Esophagus muscularis mucosa (tissue), 4 donors: ENCODE measurements around the gene MXI1. TPM values are rescaled to one million over a fixed set of nuclear protein-coding genes. Genes with fewer than 3 reads are reported as not detected.
A peak's percentile ranks its signal among the peaks of the same experiment; 100 is the strongest.

Experiments
- DNase-seq: peaks from one replicate; pipeline ENCODE4 v3.0.0-alpha.2; 2017; ENCODE audit errors: extremely low spot score
- H3K27ac ChIP-seq, 4 donors: fragments of 200-600 bp; sonication (generic); replicated peaks in 1 of 4; 1 replicate in 3 of 4; 2 replicates in 1 of 4; pipeline ENCODE4 v1.5.1; 2016 to 2019; ENCODE audit warnings: mild to moderate bottlenecking in 1 of 4
- H3K27me3 ChIP-seq, 4 donors: fragments of 200-600 bp; sonication (generic); one replicate each; pipeline versions ENCODE4 v1.5.1 to v1.6.0; 2016 to 2019
- H3K36me3 ChIP-seq, 4 donors: fragments of 200-600 bp; sonication (generic); one replicate each; pipeline ENCODE4 v1.5.1; 2016 to 2019
- H3K4me1 ChIP-seq, 4 donors: fragments of 200-600 bp; sonication (generic); one replicate each; pipeline ENCODE4 v1.5.1; 2016 to 2019
- H3K4me3 ChIP-seq, 4 donors: fragments of 200-600 bp; sonication (generic); 1 replicate in 2 of 4; 2 replicates in 2 of 4; pipeline ENCODE4 v1.5.1; 2016 to 2019; ENCODE audit warnings: mild to moderate bottlenecking in 4 of 4, moderate library complexity in 1 of 4
- H3K9me3 ChIP-seq, 4 donors: fragments of 200-600 bp; sonication (generic); 1 replicate in 3 of 4; 2 replicates in 1 of 4; pipeline ENCODE4 v1.5.1; 2016 to 2019
- EP300 ChIP-seq: sonication (generic); formaldehyde crosslinking; IDR thresholded peaks from one replicate; pipeline ENCODE4 v1.6.1; 2017; ENCODE audit warnings: antibody characterized with exemption
- POLR2A ChIP-seq: fragments of 450-650 bp; IDR thresholded peaks from one replicate; pipeline ENCODE4 v1.6.1; 2017; ENCODE audit warnings: antibody characterized with exemption, moderate library complexity, mild to moderate bottlenecking, low read depth
- POLR2AphosphoS5 ChIP-seq, 2 donors: sonication (generic); formaldehyde crosslinking; IDR thresholded peaks; one replicate each; pipeline ENCODE4 v1.6.1; 2017; ENCODE audit warnings: antibody characterized with exemption in 2 of 2
- WGBS: methylation state at CpG from one replicate; pipeline ENCODE4 v1.1.5; 2018; 5-methylcytosine and 5-hydroxymethylcytosine counted together
- intact Hi-C: fragments of 100-400 bp; cut with DNase I; formaldehyde crosslinking; loops from one replicate; pipeline ENCODE4 v1.15.1; 2023
- total RNA-seq, 4 donors: library from RNA; depleted of rRNA; stranded (reverse); fragments of >200 nt; gene quantifications; one replicate each; pipeline versions ENCODE4 v1.1.0 to v1.2.1, GENCODE V29; 2016
- TF ChIP-seq, protein P1 (sequence below), 3 experiments: fragments of 200-600 bp in 2 of 3; fragments of 450-650 bp in 1 of 3; sonication (generic) in 2 of 3; IDR thresholded peaks; one replicate each; pipeline ENCODE4 v1.5.1; 2017 to 2019; ENCODE audit warnings: antibody characterized with exemption in 3 of 3, mild to moderate bottlenecking in 2 of 3, moderate library complexity in 1 of 3

MXI1 gene
- total RNA-seq, 4 donors from 2014 or later: 198 to 292 (median 226) TPM

DNA sequence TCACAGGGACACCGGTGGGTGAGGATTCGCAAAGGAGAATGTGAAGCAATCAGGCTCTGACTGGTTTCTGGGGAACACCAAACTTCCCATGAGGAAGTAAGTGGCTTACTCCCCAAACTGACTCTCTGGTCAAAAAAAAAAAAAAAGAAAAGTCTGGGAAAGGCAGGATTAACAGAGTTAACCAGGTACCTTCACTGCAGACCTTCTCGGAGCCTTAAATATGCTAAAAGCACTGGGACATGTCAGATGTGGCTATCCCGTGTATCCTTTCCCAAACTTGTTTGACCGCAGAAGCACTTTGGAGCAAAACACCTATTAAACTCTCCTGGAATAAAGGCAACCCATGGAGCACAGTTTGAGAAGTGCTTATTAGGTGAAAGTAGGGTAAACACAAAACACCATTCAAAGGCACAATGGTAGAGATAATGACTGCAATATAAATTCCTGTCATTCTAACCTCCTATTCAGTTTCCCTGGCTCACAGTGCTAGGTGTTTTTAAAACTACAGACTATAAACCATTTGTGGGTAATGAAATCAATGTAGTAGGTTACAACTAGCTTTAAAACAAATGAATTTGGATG, 44.1 kb upstream of the MXI1 start:
- Histone ChIP-seq H3K9me3 (no peaks in the 10 kb centered on the region), H3K27ac (no peak overlapping the region), H3K4me3 (no peak overlapping the region), H3K36me3 (no peaks in the 10 kb centered on the region), H3K27me3 (peaks cover 0 to 36% (median 6%) of the 10 kb centered on the region in 4 donors), H3K4me1 (peaks cover 3 to 5% (median 4%) of the 10 kb centered on the region in 4 donors)
- no peak for DNase-seq
- intact Hi-C loops: no loop called here
- TF ChIP-seq POLR2A (no peak), EP300 (no peak), POLR2AphosphoS5 (IDR thresholded peaks at IDR 0.05) (no peak)
- TF ChIP-seq, protein P1, sequence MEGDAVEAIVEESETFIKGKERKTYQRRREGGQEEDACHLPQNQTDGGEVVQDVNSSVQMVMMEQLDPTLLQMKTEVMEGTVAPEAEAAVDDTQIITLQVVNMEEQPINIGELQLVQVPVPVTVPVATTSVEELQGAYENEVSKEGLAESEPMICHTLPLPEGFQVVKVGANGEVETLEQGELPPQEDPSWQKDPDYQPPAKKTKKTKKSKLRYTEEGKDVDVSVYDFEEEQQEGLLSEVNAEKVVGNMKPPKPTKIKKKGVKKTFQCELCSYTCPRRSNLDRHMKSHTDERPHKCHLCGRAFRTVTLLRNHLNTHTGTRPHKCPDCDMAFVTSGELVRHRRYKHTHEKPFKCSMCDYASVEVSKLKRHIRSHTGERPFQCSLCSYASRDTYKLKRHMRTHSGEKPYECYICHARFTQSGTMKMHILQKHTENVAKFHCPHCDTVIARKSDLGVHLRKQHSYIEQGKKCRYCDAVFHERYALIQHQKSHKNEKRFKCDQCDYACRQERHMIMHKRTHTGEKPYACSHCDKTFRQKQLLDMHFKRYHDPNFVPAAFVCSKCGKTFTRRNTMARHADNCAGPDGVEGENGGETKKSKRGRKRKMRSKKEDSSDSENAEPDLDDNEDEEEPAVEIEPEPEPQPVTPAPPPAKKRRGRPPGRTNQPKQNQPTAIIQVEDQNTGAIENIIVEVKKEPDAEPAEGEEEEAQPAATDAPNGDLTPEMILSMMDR (IDR thresholded peaks at IDR 0.05): no peak
- 80% methylated on average over 5 of the region's 5 CpGs for WGBS

DNA sequence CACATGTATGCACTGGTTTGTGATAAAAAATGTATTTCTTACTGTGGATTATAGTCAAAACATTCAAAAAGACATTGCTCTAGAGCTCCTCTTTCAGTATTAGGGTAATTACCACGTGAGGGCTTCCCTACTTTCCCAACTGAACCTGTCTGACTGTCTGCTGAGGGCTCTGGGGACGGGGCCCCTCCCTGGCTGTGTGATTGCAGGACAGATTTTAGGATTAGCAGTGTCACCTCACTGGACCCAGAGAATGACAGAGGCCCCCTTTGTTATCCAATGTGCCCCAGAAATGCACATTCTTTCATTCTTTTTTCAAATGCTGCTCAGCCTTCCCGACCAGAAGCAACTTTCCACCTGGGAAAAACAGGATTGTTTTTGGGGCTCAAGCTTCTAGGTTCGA, 43.6 kb upstream of the MXI1 start:
- H3K27me3 ChIP-seq: peaks cover 0 to 41% (median 8%) of the 10 kb centered on the region in 4 donors
- TF ChIP-seq, protein P1 (IDR thresholded peaks at IDR 0.05): no peak
- no peak overlapping the region for H3K4me3 ChIP-seq
- intact Hi-C loops: no loop called here
- no peak overlapping the region for H3K27ac ChIP-seq
- no peaks in the 10 kb centered on the region for H3K36me3 ChIP-seq
- DNase-seq: no peak
- WGBS: 70% methylated on average over 4 of the region's 4 CpGs
- H3K9me3 ChIP-seq: no peaks in the 10 kb centered on the region
- H3K4me1 ChIP-seq: peaks cover 6 to 10% (median 9%) of the 10 kb centered on the region in 4 donors

DNA sequence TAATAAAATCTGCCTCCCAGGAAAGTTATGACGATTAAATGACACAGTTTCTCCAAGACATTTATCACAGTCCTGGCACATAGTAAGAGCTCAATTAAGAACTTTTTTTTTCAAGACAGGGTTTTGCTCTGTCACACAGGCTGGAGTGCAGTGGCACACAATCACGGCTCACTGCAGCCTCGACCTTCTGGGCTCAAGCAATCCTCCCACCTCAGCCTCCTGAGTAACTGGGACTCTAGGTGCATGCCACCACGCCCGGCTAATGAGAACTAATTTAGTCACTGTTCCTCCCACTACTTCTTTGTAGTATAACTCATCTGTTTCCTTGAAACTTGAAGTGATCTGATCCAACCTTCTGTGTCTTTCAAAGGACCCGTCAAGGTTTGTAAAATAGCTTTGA, 42.2 kb upstream of the MXI1 start:
- intact Hi-C loops: no loop called here
- no peak overlapping the region for H3K4me3 ChIP-seq
- H3K4me1 ChIP-seq: peaks cover 10 to 16% (median 12%) of the 10 kb centered on the region in 4 donors
- no peak overlapping the region for H3K27ac ChIP-seq
- DNase-seq: no peak
- no peaks in the 10 kb centered on the region for H3K9me3 ChIP-seq
- H3K36me3 ChIP-seq: no peaks in the 10 kb centered on the region
- WGBS: 90% methylated on average over 6 of the region's 6 CpGs
- H3K27me3 ChIP-seq: peaks cover 0 to 51% (median 8%) of the 10 kb centered on the region in 4 donors
- no peak for TF ChIP-seq POLR2AphosphoS5 (IDR thresholded peaks at IDR 0.05)
- TF ChIP-seq POLR2A: no peak
- no peak for TF ChIP-seq EP300
- TF ChIP-seq, protein P1 (IDR thresholded peaks at IDR 0.05): no peak

DNA sequence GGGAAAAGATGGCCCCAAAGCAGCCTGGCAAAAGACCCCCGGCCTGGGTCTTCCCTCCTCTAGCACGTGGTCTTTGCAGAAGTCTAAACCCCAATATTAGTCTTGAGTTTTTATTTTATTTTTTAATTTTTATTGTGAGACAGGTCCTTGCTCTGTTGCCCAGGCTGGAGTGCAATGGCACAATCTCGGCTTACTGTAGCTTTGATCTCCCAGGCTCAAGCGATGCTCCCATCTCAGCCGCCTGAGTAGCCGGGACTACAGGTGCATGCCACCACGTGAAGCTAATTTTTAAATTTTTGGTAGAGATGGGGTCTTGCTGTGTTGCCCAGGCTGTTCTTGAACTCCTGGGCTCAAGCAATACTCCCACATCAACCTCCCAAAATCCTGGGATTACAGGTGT, 40.3 kb upstream of the MXI1 start:
- Histone ChIP-seq H3K27ac (no peak overlapping the region), H3K4me3 (no peak overlapping the region), H3K9me3 (no peaks in the 10 kb centered on the region), H3K27me3 (peaks cover 0 to 51% (median 8%) of the 10 kb centered on the region in 4 donors), H3K4me1 (peaks cover 14 to 24% (median 16%) of the 10 kb centered on the region in 4 donors), H3K36me3 (no peaks in the 10 kb centered on the region)
- intact Hi-C loops: no loop called here
- 96% methylated on average over 7 of the region's 7 CpGs for WGBS
- TF ChIP-seq, protein P1 (IDR thresholded peaks at IDR 0.05): no peak
- TF ChIP-seq POLR2AphosphoS5 (IDR thresholded peaks at IDR 0.05) (no peak), POLR2A (no peak), EP300 (no peak)
- peak; percentile 53 for DNase-seq
